Stimulated activated CD4-positive, alpha-beta T cell treated with anti-CD3 and anti-CD28 coated beads, Interleukin-2, amount 100 ng/mL, for 4 hours (primary cell): ENCODE data around the gene SPTLC3.
A peak's percentile ranks its signal among the peaks of the same experiment; 100 is the strongest.

Experiments
- DNase-seq: peaks from one replicate; pipeline ENCODE4 v3.0.0-alpha.2; 2020; ENCODE audit warnings: low read depth

The SPTLC3 gene

DNA sequence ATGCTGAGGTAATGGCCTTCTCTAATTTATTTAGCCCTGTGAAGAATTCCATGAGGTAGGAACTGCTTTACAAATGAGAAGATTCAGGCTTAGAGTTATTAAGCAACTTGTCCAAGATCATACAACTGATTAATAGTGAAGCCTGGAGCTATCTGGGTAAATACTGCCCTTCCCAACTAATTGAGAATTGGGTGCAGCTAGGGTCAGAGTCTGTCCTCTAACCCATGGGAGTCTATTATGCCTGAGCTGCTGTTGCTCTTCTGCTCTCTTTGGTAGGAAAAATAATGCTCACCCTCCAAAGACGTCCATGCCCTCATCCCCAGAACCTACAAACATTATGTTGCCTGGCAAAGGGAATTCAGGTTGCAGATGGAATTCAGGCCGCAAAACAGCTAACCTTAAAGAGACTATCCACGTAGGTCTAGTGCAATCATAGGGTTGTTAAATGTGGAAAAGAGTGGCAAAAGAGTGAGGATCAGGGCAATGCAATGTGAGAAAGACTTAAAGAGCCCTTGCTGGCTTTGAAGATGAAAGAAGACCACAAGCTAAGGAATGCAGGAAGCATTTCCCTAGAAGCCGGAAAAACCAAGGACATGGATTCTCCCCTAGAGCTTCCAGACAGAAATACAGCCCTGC, 90.1 kb downstream of the SPTLC3 start:
- DNase-seq = no peak

DNA sequence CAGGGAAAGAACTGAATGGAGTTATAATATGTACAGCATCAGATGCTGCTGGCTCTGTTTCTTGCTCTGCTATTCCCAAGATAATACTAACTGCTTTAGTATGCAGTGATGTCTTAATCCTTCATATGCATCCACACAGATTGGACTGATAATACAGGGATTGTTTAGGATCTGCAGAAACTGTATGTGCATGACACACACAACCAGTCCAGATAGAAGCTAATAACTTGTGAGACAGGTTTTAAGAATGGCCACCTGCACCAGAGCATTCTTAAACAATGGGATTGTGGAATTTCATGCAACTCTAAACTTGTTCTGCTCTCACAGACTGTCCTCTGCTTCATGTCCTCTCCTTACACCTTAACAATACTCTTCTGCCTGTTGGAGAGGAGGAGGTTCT, 90.9 kb downstream of the SPTLC3 start:
- no peak for DNase-seq

DNA sequence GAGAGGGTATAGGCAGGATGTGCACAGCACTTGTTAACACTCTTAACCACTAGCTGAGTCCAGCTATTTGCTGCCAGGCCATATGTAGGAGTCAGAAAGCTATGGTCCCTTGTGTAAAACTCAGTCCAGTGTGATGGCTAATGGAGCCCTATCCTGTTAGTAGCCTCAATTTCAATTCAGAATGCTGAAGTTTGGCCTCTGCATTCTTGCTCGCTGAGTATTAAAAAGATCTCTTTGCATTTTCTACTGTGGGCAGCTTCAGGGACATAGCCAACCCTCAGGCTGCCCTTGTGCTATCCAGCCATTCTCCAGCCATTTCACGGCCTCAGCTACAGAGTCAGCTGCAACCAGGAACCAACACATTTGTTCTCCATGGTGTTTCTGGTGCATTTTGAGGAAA, 92.5 kb downstream of the SPTLC3 start:
- no peak for DNase-seq

DNA sequence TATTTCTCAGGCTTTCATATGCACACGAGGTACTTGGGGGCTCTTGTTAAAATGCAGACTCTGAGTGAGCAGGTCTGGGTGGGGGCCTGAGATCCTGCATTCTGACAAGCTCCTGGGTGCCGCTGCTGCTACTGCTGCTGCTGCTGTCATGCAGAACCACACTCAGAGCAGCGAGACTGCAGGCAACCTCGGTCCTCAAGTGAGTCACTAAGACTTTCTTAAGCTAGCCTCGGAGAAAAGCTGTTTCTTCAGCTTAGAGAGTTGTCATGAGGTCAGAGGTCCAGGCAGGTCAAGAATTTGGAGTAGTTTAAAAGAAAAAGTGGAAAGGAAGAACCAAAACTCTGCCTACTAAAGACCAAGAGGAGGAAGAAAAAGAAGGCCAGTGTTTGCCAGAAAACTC, 92.9 kb downstream of the SPTLC3 start:
- DNase-seq = no peak

DNA sequence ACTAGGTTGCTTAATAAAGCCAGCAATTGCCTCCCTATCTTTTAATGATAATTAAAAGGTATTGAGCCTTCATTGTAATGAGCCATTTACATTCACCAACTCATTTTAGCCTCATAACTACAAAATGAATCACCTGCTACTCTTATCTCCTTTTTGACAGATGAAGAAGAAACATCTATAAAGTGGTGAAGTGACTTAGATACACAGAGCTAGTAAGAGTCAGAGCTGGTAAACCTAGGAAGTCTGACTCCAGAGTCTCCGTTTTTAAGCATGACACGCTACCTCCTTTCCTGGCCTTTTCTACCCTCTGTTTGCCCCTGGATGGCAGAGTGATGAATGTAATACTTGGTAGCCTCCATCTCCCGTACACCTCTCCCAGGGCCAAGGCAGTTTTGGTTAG, 93.5 kb downstream of the SPTLC3 start:
- DNase-seq = no peak

DNA sequence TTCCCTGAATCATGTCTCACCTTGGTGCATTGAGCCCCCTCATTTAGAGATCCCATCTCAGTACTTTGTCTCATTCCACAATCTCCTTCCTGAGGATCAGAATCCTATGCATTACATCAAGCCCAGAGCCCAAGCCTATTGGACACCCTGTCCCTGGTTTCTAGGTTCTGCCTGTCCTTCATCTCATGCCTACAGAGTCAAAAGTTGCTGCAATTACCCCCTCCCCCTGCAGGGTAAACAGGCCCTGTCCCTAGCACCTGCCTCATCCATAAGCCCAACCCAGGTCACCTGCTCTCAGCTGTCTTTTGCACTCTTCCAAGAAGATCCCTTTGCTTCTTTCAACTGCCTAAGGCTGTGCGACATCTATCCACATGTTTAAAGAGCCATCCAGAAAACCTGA, 93.9 kb downstream of the SPTLC3 start:
- no peak for DNase-seq

DNA sequence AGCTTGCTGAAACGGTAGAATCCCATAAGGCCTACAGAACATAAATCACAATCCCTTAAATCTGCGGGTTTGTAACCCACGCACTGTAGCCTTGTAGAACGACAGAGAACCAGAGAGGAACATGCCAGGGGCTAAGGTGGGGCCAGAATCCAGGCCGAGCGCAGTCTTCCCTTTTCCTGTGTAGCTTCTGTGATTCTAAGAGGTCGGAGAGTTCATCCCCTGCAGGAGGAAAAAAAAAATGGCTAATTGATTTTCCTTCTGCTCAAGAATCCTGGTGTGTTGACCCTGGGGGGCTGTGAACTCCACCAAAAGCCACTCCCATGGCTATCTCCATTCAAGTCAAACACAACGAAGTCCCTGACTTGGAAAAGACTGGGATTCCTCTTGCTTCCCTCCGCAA, 96.3 kb downstream of the SPTLC3 start:
- DNase-seq = no peak

DNA sequence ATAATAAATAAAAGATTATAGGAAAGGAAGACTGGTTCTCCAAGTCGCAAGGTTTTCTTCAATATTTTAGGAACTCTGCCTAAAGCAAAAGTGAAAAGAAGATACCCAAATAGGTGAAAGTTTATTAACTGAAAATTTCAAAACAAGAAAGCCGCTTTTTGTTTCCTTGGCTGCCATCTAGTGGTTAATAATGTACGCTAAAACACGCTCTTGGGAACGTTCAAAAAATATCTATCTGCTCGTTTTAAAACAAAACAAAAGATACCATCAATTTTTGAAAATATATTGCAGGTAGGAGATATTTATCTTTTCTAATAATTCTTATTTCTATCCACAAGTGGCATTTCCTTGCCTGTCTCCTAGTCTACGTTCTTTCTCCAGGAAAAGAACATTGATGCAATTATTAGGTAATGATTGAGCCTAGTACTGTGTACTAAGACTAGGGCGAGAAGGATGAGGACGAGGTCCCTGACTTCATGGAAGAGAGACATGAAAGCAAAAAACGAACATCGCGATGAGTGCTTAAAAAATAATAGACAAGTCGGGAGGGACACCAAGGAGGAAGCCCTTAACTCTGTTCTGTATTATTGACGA, 97.2 kb downstream of the SPTLC3 start:
- DNase-seq = no peak

DNA sequence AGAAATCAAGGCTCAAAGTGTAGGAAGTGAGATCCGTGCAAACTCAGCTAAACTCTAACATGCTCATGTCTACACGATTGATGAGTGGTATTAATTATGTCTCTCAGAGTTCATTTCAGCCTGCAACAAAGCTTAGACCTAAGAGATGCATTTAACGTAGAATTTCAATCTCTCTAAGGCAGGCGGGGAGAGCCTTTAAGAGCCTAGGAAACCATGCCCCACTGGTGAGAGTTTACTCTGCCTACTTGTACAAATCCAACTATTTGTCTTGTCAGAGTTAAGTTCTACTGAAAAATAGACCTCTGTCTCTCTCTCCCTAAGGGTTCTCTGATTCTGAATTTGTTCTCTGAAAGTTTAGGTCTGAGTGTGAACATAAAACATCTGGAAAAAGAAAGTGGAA, 100.9 kb downstream of the SPTLC3 start:
- no peak for DNase-seq

DNA sequence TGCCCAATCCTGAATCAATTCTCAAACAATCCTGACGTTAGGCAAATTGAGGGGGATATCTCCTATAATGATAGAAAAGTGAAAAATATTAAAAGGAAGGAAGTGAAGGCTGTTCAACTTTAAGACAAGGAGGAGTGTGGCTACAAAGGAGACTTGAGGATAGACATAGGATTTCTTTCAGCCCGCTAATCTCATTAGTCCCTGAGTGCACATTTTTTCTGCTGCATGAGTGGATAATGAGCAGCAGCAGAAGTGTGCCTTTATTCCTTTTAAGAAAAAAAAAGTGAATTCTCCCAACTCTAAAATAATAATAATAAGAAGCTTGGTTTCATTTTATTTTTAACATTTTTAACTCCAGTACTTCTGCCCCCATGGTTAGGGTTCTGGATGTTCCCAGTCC, 102.0 kb downstream of the SPTLC3 start:
- no peak for DNase-seq

DNA sequence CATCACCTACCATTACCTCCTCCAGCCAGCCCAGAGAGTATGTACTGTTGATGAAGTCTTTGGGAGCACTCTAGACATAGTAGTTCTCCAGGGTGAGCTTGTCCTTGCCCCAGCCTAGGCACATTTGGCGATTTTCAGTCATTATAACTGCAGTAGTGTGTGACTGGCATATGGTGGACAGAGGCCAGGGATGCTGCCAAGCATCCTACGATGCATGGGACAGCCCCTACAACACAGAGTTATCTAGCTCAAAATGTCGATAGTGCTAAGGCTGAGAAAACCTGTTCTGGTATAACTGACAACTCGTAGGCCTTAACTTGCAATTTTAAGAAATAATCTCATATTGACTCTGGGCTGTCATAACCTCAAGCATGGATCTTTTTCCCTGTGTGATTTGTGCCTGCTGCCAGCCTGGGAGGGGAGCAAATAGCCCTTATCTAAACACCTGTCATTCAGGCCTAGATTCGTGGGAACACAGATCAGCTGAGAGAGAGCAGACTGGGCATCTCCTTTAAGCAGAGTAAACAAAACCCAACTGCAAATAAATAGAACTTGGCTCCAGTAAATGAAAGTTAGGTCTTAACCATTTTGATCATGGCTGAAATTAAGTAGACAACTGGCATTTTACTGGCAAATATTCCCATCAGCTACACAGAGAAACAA, 102.6 kb downstream of the SPTLC3 start:
- no peak for DNase-seq

DNA sequence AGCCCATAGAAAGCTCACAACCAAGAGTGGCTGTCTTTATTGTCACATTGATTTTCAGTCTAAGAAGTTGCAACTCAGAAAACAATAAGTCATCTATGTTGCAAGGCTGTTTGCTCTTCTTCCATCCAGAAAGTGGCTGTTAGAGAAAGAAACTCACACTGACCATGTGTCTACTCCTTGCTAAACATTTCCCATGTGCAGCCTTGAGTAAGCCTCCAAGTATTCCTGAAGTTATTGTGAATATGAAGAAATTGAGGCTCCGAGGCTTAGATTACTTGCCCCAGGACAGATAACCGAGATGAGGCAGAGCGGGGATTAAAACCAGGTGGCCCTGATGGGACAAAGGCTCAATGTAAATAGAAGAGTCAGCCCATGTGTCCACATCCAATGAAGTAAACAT, 105.0 kb downstream of the SPTLC3 start:
- no peak for DNase-seq

DNA sequence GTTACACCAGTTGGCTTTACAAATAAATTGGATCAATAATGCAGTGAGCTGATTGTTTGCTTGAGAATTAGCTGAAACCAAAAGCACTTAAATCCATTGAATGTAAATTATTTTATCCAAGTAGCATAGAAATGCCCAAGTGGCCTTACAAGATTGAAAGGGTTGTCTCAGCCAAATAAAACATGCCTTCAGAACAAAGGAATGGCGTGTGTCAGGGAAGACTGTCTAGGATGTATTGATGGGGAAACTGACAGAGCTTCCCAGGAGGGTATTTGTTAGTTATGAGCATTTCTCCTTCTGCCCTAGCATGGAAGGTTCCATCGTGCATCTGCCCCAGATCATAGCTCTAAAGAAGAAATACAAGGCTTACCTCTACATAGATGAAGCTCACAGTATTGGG, 108.4 kb downstream of the SPTLC3 start:
- DNase-seq = no peak

DNA sequence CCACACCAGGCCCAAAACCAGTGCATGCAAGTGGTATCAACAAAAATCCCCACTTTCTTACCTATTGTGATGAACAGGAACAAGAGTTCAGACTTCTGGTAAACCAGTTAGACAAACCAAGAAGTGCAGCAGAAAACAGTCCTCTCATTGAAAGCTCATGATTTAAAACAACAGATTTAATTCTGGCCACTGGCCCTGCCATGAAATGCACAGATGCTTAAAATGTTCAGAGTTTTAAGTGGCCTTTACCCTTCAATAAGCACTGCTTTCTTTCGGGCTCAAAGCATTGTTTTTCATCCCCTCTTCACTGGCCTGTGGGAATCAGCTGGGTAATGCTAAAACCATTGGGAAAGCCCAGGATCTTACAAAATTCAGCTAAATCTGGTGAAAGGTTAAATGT, 109.9 kb downstream of the SPTLC3 start:
- no peak for DNase-seq

DNA sequence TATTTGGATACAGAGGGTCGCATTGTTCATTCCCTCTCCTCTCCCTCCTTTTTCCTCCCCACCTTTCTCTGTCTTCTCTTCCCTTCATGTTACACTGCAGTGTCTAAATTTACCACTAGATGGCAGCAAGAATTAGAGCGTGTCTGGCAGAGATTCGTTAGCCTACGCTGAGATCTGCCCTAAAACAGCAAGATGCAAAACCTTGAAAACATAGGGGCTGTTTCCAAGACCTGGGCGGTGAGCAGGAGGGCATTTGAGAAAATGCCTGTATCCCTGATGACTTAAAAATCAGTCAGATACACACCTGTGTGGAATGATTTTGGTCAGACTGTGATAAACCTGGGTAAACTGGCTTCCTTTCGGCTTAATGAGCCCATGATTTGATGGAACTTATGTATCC, 110.8 kb downstream of the SPTLC3 start:
- DNase-seq = peak; percentile 19

DNA sequence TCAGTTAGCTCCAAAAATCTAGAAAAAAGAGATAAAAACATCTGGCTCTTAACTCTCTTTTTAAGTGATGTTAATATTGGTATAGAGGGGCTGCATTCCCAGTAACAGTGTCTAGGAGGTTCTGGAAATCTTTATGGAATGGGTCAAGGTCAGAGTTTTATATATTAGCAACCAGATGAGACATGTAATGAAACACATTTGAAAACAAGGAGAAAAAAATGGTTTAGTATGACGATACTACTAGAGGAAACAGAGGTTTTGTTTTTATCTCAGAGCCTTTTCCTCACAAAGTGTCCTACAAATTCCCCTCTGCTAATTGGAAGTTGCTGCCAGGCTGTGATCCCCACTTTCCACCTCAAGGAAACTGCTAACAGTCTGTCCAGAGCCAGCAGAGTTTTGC, 111.7 kb downstream of the SPTLC3 start:
- no peak for DNase-seq

DNA sequence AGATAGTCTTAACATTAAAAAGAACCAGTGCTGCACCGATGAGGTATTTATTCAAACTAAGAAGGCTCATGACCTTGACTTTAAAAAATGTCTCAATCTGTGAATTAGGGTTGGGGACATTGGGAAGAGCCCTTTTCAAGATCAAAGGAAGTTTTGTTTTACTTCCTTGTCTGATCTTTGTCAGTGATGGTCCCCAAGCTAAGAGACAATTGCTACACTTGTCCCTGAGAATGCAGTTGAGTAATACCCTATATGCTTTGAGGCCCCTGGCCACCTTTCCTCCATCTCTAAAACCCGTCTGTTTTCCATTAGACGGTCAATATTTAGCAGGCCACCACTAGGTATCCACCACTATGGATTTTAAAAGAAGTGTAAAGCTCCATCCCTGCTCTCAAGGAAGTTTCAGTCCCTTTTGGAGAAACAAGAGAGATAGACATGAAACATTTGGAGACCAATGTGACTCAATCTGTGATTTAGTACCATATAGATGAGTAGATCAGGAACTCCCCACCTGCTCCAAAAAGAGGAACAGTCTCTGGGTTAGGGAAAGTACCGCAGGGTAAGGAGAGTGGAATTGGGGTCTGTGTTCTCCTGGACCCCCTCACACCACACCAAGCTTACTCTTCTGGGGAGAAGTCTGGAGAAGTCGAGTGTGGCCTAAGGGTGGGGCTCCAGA, 113.2 kb downstream of the SPTLC3 start:
- DNase-seq = no peak

DNA sequence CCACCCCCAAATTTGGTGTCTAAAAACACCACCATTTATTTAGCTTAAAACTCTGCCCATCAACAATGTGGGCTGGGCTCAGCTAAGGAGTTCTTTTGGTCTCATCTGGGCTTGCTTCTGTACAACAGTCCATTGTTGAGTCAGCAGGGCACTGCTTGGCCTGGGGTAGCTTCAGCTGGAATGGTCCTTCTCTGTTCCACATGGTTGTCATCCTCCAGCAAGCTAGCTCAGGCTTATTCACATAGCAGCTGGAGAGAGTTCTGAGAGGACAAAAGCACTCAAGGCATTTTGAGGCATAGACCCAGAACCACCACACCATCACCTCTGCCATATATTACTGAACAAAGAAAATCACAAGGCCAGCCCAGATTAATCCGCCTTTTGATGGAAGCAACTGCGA, 116.7 kb downstream of the SPTLC3 start:
- DNase-seq = no peak

DNA sequence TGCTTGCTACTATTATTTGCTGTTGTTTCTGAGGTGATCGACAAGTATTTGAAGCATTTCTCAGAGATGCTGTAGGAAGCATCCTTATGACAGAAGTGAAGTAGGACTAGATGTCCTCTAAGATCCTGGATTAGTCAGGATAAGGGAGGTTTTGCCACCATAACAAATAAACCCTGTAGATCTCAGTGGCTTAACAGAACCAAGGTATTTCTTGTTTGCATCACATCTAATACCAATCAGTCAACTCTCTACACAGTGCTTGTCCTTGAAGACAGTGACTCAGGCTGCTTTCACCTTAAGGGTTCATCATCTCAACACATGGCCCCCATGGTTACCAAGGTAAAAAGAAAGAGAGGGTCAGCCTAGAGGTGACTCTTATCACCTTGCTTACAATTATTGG, 119.4 kb downstream of the SPTLC3 start:
- DNase-seq = no peak

DNA sequence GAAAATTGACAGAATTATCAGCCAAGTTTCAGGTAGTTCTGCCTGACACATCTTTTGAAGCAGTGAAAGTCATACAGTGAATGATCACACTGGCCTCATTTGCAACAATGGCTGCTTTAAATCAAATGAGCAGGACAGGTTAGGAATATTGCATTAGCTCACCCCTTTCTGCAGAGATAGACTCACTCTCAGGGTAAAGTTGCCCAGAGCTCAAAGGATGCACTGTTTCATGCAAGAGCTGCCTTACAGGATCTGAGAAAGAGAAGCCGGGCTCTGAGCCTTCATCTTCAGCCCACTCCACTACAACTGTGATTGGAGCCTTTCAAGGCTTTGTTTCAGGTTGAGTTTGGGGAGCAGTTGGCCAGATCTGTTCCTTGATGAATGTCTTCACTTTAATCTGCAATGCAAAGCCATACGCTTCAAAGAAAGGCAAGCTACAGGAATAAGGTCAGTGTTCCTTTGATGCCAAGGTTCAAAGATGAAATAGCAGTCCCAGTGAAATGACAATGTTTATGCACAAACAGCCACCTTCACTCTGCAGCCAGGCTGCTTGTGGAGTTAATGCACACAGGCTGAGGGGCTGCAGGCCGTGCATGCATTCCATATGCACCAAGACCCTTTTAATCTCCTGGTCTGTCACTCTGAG, 121.4 kb downstream of the SPTLC3 start:
- no peak for DNase-seq

DNA sequence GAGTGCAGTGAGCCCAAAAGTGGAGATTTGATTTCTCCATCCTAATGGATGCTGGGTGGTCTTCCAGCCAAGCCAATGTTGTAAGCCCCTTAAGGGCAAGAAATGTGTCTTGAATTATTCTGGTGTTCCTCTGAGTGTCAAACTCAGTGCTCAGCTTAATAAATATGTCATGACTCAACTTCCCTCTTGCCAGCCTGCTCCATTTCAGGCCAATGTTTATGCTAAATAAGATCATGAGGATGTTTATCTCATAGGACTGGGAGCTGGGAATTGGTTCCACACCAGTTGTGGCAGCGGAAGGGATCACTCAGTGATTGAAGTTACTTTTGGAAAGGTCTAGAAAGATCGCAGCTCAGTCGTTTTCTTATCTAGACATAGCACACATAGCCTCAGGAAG, 121.9 kb downstream of the SPTLC3 start:
- no peak for DNase-seq

DNA sequence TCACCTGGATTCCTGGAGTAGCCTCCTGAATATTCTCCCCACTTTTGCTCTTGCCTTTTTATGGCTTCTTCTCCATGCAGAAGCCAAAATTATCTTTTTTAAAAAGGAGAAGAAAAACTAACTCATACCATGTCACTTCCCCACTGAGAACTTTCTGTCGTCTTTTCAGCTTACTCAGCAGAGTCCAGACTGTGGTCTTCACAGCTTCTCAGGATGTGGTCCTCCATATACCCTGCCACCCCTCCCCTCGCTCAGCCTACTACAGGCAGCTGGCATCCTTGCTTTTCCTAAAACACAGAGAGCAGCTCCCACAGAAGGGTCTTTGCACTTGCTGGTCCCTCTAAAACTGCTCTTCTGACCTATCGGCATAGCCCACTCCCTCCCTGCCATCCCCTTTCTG, 122.9 kb downstream of the SPTLC3 start:
- no peak for DNase-seq
